HG02870 (cell line): ENCODE results near the gene ATP5F1B.
A peak's percentile ranks its signal among the peaks of the same experiment; 100 is the strongest.
"Not testable (repeated sequence)": the region's sequence is repeated elsewhere in the genome, so short reads cannot be mapped to it uniquely, and the experiment has no call there.

Source experiments
- ATAC-seq: cut with Tn5 transposase; IDR thresholded peaks from one replicate; pipeline ENCODE4 v1.9.1; 2021; ENCODE audit warnings: mild to moderate bottlenecking, moderate library complexity; ENCODE audit not compliant: unreplicated experiment

Gene ATP5F1B

DNA sequence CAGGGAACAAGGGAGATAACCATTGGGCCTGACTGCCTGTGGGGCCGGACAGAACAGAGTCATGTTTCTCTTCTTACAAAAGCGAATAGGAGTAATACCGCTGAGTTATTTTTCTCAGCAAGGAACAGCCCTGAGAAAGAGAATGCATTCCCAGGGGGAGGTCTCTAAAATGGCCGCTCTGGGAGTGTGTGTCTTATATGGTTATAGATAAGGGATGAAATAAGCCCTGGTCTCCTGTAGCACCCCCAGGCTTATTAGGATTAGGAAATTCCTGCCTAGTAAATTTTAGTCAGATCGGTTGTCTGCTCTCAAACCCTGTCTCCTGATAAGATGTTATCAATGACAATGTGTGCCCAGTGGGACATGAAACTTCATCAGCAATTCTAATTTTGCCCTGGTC, 8.0 kb upstream of the ATP5F1B start:
- ATAC-seq, result not testable (repeated sequence)

DNA sequence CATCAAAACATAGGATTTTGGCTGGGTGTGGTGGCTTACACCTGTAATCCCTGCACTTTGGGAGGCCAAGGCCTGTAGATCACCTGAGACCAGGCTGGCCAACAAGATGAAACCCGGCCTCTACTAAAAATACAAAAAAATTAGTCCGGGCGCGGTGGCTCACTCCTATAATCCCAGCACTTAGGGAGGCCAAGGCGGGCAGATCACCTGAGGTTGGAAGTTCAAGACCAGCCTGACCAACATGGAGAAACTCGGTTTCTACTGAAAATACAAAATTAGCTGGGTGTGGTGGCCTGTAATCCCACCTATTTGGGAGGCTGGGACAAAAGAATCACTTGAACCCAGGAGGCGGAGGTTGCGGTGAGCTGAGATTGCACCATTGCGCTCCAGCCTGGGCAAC, 2.2 kb upstream of the ATP5F1B start:
- ATAC-seq, result not testable (repeated sequence)

DNA sequence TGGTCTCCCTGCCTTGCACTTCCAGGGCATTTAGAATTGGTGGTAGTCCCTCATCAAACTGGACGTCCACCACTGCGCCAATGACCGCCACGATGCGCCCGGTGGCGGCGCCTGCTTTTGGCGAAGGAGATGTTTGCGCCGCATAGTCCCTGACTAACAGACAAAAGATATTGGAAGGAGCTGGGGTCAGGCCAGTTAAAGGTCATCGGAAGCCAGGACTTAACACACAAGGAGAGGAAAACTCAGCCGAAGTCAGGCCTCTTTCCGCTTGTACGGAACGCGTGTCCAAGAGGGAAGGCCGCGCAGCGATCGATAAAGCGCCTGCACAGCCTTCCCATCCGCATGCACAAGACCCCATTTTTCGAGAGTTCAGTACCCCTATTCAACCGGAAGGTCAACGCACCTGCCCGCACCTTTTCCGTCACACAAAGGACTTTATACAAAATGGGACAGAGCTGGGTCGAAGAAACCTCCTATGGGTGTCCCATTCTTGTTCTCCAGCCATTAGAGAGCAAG, 525 bp downstream of the ATP5F1B start:
- ATAC-seq, result no peak

DNA sequence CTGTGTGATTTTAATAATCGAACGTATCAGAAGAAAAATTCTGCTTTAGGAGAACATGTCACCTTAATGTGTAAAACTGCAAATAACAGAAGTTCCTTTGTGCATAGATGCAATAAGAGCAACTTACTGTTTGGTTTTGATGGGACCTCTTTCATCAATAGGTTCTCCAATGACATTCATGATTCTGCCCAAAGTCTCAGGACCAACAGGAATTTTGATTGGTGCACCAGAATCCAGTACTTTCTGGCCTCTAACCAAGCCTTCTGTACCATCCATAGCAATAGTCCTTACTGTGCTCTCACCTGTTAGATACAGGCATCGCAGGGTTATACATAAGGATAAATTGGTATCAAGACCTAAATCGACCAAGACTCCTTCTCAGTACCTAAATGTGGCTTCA, 1.1 kb downstream of the ATP5F1B start:
- ATAC-seq, result no peak

DNA sequence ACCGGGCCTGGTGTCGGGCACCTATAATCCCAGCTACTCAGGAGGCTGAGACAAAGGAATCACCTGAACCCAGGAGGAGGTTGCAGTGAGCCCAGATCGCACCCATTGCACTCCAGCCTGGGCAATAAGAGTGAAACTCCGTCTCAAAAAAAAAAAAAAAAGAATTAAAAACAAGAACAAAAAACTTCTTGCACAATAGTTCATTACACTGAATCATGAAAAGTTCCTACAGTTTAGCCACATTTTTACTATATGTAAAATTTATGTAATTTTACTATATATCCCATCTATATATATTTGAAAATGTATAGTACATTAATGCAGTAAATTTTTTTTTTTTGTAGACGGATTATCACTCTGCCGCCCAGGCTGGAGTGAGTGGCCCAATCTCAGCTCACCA, 4.6 kb downstream of the ATP5F1B start:
- ATAC-seq, result no peak

DNA sequence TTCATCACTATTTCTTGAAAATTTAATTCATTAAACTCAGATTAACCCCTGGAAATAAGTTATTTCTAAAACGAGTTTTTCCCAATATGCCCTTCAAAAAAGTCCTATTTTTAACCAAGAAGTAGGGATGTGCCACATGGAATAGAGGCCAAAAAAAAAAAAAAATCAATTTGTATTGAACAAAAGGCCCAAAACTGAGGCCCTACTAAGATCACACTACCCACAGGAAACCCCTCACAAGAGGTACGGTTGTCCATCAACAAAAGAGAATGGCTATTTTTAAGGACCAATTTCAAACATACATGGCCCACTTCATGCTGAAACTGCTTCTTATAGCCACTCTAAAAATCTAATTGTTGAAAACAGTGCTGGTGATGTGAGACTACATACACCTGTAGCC, 8.2 kb downstream of the ATP5F1B start:
- no peak for ATAC-seq

DNA sequence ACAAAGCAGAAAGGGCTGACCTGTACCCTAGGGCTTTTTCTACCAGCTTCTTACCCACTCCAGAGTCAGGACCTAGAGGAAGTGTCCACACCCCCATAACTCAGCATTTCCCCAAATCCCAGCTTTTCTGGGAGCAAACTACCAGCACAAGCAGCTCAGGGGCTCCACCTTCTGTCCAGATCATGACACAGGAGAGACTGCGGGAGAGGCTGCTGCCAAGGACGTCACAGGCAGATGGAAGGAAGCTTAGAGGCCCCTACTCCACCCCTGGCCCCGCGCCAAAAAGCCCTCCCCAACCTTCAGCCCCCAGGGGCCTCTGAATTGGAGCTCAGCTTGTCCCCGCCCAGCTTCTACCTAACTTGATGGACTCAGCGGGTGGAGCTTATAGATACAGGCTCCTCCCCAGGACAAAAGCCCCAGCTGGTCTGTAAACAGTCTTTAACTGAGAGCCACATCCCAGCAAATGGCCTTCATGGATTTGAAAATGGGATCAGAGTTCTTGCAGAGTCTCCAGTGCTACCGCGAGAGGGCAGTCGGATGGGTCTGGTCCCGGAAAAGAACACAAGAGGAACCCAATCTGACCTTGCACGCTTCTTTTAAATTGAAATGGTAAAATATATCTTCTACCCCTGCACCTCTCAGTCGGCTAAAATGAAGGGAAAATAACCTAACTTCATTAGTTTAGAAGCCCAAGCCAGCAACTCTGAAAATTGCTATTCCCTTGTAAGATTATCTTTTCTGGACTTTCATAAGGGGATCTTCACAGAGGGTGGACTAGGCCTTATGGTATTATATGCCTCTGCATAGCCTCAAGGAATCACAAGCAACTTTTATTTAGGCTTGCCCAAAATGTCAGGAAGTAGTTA, 8.9 kb downstream of the ATP5F1B start:
- ATAC-seq, result peak; percentile 47

DNA sequence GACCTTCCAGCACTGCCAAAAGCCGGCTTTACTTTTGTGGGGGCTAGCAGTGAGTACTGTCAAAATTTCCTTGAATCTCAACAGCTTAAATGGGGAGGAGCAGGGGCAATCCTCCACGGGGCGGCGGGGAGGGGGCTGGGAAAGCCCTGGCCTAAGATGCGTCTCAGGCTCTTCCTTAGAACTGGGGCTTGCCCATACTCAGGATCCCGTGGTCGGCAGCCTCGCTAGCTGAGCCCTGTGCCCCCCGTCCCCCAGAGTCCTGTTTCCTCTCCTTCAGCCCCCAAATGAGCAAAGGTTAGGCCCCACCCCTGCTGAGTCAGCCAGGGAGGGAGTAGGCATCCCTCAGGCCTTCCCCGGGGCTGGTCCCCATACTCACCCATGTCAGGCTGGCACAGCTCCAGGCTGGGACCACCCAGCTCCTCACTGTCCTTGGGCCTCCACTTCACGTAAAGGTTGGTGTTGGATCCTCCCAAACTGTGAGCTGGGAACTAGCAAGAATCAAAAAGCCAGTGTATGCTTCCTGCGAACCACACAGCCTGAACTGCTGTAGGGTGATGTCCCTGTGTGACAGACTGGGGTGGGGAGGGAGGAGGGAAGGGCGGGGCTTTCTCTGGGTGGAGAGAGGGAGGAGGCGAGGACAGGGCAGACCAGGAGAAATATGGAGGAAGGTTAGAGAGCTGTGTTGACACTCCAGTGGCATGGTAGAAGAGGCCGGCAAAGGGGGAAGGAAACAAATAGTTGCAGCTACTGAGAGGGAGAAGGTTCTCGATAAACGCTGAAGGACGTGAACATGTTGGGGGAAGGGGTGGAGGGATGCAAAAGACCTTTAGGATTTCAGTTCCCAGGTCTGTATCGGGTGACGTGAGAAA, 9.7 kb downstream of the ATP5F1B start:
- peak; percentile 38 for ATAC-seq

DNA sequence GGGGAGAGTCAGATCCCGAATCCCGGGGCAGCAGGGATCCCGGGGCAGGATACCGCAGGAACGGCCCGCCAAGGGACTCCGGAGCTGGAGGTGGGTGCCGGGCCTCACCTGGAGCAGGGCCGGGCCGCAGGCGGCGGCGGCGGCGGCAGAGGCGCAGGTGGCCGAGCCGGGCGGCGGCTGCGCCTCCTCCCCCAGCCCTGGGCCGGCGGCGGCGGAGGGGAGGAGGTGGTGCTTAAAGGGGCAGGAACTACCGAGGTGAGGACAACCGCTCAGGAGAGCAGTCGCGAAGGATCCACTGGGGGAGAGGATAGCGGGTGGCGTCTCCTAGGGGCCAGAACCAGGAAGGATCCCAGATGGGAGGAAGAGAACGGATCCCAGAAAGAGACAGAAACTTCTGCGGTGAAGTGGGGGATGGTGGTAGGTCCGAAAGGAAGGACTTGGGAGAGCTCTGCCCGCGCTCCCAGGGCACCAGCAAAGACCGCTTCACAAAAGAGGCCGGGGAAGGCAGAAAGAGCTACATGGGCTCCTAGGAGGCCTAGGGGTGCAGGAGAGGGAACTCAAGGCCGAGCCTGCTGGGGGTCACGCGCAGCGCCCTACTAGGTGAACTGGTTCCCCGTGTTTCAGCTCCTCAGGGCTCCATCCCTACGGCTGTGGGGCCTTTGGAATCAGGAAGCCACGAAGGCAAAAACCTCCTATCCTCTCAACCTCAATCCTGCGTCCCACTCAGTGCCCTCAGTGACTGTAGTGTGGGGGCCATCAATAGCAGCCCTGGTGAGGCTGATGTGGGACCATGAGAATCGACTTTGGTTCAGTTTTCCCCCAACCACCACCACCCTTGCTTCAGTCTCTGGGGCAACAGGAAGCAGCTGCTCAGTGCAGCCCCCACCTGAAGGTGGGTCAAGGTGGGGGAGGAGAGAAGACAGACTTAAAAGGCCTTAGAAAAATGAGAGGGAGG, 10.7 kb downstream of the ATP5F1B start:
- ATAC-seq, result no peak

DNA sequence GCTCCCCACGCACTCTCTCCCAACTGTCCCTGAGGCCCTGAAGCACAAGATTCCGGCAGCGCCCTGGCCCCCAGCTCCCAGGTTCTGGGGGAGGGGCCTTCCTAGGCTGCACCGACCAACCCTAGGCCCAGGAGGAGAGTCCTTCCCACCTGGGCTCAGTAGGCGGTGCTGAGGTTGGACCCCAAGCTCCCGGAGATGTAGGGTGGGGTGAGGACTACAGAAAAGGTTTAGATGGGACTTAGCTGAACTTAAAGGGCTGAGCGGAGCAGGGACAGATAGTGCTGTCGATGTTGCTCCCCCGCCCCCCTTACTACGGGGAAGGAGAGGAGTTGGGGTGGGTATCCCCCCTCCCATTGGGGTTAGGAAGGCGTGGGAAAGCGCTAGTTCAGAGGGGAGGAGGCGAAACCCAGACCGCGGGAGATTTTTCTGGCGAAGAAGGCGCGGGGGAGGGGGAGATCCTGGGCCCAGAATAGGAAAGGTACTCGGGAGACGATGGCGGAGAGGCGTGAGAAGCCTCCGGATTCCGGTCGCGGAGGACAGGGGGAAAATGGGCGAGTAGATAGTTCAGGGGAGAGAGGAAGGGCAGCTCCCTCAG, 11.4 kb downstream of the ATP5F1B start:
- ATAC-seq, result no peak

DNA sequence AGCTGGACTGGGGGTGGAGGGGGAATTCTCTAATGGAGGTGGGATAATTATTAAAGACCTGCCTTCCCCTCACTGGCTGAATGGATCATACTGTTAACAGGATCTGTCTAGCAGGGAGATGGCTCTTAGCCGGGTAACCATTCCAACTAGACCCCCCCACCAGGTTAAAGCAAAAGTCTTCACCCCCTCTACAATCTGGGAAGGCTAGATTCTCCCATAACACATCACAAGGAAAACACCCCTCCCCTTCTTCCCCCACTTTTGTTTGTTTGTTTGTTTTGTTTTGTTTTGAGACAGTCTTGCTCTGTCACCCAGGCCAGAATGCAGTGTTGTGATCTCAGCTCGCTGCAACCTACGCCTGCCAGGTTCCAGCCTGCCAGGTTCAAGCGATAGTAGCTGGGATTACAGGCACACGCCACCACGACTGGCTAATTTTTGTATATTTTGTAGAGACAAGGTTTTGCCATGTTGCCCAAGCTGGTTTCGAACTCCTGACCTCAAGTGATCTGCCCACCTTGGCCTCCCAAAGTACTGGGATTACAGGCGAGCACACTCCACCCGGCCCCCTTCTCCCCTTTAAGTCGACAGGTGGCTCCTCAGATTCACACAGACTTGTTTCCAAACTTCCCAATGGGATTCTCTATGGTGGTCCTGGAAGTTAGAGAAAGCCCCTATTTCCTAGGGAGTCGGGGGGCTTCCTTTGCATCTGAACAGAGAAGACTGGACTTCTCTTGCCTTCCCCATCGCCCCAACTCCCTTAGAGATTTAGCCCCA, 12.1 kb downstream of the ATP5F1B start:
- ATAC-seq, result no peak

DNA sequence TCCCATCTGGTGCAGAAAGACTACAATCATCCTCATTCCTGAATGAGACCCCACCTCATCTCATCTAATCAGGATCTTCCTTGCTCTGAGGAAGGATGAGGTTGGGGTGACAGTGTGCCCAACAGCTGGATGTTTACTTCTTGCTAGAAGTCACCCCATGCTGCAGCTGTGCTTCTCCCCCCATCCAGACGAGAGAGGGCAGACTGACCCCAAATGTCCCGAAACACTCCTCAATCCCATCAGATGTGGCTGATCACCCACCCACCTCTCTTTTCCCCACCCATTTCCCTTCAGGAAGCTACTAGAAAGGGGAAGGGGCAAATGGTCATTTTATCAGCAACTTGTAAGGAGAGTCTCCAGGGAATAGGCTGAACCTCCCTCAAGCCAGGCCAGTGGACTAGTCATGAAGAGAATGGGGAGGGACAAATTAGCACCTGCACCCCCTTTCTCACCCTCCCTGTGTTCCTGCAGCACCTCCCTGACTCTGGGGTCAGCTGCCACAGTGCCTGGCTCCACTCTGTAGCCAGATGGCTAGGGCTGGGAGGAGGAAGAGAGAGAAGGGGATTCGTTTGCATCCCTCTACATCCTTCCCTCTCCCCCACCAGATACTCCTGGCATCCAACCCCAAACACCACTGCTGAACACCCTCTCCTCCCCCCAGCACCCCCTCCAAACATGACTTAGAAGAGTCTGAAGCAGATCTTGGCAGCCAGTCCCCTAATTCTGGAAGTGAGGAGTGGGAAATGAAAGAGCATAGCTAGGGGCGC, 12.9 kb downstream of the ATP5F1B start:
- ATAC-seq, result no peak

DNA sequence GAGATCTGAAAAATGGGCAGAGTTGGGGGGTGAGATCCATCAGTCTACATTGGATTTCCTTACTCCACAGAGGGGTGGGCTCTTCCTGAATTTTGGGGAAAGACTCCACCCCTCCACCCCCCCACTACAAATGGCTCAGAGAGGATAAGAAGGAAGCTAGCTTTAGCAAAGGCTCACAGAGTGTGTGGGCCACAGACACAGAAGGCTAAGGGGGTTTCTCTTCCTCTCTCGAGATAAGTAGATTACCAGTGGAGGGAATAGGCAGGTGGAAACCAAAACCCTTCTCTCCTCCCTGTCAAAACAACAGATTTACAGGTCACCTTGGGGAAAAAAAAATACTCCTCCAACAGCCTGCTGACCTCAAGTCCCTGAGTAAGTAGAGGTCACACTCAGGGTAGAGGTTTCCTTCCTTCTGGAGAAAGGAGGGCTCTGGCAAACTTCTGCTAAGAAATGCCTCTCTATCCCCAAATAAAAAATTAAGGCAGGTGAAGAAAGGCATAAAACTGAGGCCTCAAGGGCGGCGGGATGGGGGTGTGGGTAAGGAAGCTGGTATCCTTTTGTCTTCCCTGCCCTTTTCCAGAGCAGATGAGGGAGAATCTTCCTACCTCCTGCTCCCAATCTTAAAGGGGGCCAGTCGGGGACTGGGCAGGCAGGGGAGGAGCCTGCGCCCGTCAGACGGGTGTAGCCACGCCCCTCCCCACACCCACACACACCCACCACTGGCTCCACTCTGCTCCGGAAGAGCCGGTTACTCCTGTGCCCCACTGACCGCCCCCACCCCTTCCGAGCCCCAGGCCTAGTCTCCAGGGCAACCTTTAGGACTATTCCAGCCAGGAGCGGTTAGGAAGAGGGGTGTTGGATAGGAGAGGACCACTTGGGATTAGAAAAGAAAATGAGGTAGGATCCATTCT, 13.7 kb downstream of the ATP5F1B start:
- ATAC-seq, result peak; percentile 20

DNA sequence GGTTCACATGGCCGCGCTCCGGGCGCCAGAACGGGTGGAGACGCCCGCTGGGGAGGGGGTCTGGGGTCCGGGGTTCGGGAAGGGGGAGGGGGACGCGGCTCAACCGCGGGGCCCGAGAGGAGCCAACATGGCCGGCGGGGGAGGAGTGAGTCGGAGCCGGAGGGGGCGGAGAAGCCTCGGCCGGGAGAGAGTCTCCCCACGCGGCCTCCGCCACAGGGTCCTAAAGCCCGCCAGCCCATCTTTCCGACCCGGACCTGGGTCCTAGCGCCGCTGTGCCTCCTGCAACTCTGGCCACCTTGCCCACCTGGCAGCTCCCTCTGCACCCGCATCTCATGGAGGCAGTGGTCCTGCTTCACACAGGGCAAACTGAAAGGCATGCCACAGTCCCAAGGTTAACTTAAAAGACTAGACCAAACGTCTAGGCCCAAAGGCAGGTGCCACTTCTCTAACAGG, 15.6 kb downstream of the ATP5F1B start, which contains the start of gene BAZ2A:
BAZ2A (minus strand) TSS at position 147 of the 453 bp plus-strand sequence. CDS start 12,796 bp downstream, outside the sequence.
- peak; percentile 40 for ATAC-seq

DNA sequence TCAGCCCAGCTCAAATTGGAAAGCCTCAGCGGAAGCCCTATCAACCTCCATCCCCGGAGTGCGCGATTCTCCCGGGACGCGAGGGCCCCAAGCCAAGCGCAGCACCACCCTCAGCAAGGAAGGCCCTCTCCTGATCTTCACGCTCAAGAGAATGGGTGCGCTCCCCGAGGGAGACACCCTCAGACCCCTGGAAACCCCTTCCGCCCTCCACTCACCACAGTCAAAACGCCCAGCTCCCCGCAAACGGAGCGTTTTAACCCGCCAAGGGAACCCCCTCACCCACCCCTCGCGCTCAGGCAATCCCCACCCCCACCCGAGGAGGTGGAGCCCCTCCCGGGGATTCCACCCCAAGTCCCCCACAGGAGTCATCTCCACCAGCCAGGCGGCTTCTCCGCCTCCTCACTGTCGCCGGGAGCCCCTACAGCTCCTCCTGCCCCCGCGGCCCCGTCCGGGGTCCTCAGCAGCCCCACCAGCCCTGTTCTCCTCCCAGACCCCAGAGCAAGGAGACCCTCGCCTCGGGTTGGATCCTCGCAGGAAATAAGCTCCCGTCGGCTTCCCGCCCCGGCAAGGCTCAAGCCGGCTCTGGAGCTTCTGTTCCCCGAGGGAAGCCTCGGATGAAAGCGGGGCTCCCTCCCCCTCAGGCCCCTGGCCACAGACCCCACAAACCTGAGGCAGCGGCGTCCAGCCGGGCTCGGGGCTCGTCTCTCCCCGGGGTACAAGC, 16.2 kb downstream of the ATP5F1B start:
- no peak for ATAC-seq

DNA sequence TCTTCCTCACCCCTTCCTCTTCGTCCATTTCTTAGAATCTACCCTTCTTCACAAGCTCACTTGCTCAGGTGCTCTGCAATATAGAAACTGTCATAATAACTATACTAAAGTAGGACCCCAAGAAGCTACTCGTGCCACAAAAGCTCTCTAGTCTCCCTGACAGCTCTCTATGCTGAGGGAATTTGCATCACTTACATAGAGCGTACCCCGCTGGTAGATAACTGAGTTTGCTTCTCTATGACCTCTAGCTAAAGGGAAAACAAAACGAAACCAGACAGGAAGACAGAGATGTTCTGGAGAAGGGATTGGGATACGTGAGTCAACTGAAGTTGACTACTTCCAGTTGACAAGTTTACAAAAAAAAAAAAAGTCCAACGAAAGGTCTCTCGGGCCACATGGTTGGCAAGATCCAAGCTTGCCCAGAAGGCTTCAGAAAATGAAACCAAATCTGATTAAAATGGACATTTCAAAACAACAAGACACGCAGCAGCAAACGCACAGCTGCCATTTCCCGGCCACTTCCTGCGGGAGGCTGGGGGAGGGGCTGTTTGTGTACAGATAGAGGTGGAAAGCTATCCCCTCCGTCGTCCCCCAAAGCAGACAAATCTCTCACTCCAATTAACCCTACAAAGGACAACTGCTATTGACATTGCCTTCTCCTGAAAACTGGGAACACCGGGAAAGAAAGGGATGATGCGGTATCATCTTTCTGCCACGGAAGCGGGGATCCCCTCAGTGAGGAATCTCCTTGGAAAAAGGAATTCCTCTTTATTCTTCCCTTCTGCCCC, 16.9 kb downstream of the ATP5F1B start:
- no peak for ATAC-seq
